ENCODE measurements around the gene ABCA4.

DNA sequence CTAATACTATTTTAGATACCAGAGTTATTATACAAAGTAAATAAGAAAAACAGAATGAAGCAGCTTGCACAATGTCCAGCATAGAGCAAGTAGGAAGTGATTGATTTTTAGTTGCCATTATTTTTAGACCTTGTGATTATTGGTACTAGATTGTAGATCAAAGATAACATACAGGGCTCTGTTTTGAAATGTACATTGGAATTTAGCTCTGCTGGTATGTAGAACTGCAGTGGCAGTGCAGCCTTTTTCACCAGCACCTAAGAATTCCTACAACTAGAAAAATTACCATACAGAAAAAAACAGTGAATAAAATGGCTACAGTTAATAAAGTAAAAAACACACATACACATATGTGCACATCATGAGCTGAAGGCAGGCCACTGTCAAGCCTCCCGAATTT lies 32.2 kb upstream of the ABCA4 start:
- TF ChIP-seq POLR2A (IDR thresholded peaks at IDR 0.05) (no peak), CTCF (IDR thresholded peaks at IDR 0.05) (no peak)
